HG03135 (cell line): ENCODE data around the gene CDYL2.
"Not testable (repeated sequence)": the region's sequence is repeated elsewhere in the genome, so short reads cannot be mapped to it uniquely, and the experiment has no call there.

ENCODE experiments used
- ATAC-seq: cut with Tn5 transposase; IDR thresholded peaks from one replicate; pipeline ENCODE4 v1.9.1; 2021; ENCODE audit warnings: mild to moderate bottlenecking, moderate library complexity; ENCODE audit not compliant: unreplicated experiment

The CDYL2 gene, protein sequence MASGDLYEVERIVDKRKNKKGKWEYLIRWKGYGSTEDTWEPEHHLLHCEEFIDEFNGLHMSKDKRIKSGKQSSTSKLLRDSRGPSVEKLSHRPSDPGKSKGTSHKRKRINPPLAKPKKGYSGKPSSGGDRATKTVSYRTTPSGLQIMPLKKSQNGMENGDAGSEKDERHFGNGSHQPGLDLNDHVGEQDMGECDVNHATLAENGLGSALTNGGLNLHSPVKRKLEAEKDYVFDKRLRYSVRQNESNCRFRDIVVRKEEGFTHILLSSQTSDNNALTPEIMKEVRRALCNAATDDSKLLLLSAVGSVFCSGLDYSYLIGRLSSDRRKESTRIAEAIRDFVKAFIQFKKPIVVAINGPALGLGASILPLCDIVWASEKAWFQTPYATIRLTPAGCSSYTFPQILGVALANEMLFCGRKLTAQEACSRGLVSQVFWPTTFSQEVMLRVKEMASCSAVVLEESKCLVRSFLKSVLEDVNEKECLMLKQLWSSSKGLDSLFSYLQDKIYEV

DNA sequence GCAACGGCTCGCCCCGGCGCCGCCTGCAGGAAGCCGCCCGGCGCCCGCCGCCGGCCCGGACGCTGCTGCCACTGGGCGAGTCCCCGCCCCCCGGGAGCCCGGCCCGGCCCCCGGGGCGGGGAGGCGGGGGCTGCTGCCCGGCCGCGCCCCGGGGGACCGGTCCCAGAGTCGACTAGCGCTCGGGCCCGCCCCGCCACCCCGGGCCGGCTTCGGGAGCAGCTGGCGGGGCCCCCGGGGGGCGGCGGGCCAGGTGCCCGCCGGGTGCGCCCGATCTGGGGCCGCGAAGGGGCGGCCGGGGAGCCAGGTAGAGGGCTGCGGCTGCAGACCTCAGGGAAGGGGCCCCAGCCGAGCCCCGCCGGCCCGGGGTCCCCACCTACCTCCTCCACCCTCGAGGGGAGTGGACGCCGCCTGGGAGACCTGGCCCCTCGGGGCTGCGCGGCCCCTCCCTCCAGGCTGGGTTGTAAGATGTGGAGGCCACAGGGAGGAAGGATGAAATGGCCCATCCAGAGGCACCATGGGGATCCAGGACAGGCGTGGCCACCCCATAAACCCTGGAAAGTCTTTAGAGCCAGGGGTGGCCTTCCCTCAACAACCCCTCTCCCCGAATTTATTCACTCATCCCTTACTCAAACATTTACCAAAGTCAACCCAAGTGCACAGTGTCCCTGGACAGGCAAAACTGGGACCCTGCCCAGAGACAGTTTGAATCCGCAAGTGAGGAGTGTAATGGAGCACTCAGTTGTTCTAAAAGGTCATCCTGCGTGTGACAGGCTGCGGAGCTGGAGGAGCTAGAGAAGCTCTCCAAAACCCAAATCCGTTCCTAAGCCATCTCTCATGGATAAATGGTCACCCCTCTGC, at the start of gene CDYL2:
Gene CDYL2, minus strand, starts transcription at position 73 of the 858 bp plus-strand sequence. CDS start 425 bp downstream, outside the sequence.
- peak; percentile 73 for ATAC-seq

DNA sequence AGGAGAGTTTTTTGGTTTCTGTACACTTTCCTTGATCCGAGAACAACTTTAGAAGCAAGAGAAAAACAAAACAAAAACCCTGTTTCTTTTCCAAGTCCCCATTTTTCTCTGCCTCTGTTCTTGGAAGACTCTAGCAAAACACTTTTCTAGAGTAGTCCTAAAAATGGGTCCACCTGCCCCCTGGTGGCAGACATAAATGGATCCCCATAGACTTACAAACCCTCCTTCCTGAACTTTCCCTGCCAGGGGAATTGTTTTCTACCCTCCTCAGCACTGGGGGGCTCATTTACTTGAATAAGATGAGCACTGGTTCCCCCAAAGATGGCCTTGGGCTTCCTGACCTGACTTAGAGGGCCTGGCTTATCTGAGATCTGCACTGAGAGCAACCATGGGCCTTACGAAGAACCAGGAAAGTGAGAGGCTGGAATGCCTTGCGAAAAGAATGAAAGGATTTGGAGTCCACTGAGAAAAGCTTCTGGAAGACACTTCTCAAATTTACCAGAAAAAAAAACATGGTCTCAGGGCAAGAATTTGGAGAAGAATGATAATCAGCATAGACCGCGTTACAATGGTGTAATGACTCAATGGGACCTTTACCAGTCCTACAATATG, 48.0 kb upstream of the CDYL2 start:
- no peak for ATAC-seq

DNA sequence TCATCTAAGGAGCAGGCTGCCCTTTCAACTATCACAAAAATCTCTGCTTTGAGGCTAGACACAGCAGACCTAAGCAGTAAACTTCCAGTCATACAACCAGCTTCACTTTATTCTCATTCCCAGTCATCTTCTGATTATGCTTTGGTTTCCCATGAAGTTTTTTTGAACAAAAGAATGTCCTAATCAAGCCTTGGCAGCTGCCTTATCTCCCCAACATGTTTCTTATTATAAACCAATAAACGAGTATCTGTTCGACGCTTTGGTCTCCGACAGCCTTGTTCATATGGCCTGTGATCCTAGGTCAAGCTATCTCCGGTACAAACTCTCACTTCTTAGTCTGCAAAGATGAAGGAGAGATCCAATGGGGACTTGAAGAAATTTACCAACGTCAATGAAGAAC, 47.4 kb upstream of the CDYL2 start:
- no peak for ATAC-seq

DNA sequence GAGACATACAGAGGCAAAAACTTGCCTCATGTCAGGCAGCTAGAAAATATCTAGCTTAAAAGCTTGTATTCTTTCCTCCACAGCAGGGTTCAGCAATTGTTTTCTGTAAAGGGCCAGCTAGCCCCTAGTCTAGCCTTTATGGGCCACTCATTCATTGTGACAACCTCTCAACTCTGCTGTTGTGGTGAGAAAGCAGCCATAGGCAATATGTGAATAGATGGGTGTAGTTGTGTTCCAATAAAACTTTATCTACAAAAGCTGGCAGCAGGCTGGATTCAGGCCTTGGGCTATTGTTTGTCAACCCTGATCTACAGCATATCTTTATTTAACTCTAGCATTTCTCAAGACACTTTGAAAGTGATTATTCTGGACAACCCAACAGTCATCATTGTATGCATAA, 46.4 kb upstream of the CDYL2 start:
- no peak for ATAC-seq

DNA sequence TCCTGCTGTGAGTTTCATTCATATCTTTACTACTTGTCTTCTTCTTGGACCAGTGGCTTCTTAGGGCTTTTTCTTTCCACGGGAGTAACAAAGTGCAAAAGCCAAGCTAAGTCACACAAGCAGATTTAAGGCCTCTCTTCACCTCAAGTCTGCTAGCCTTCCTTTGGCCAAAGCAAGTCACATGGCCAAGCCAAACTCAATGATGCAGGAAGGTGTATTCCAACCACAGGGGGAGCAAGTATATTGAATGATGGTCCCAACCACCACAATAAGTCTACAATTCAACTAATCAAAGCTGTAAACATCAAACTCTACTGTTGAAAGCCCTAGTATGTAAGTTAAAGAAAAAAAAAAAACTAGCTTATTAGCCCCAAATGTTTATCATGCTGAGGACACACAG, 44.5 kb upstream of the CDYL2 start:
- no peak for ATAC-seq

DNA sequence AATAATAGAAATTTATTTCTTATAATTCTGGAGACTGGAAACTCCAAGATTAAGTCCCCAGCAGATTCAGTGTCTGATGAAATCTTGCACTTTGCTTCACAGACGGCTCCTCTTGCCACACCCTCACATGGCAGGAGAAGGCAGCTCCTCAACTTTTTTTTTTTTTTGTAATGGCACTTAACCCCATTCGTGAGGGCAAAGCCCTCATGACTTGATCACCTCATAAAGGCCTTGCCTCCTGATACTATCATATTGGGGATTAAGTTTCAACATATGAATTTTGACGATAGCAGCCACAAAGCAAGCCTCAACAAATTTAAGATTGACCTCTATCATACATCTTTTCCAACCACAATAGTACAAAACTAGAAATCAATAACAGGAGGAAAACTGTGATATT, 42.3 kb upstream of the CDYL2 start:
- no peak for ATAC-seq

DNA sequence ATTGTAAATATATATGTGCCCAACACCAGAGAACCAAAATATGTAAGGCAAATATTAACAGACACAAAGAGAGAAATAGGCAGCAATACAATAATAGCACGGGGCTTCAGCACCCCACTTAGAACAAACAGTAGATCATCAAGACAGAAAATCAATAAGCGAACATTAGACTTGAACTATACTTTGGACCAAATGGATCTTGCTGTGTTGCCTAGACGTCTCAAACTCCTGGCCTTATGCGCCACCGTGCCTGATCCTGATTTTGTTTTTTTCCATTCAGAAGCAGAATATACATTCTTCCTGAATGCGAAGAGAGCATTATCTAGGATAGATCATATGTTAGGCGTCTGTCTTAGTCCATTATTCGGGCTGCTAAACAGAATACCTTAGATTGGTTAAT, 41.9 kb upstream of the CDYL2 start:
- no peak for ATAC-seq

DNA sequence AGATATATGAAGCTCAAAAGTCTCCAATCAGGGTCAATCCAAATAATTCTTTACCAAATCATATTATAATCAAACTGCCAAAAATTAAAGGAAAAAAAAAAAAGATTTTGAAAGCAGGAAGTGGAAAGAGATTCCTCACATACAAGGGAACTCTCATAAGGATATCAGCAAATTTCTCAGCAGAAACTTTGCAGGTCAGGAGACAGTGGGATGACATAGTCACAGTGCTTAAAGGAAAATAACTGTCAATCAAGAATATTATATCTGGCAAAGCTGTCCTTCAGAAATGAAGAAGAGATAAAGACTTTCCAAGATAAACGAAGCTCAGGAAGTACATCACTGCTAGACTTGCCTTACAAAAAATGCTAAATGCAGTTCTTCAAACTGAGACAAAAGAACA, 40.0 kb upstream of the CDYL2 start:
- no peak for ATAC-seq

DNA sequence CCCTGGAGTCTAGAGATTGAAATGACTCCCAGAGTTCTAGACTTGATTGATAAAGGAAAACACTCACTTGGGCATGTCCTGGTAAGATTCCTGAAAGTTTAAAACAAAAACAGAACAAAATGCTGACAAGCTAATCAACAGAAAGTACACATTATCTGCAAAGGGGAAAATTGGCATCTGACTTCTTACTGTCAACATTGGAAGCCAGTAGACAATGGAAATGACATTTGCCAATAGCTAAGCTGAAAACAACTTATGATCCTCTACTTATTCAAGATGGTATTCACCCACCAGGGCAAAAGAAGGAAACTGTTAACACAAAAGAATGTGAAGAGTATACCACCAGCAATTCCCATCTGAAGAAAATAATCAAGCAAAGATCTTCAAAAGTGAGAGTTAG, 36.8 kb upstream of the CDYL2 start:
- ATAC-seq, result no peak

DNA sequence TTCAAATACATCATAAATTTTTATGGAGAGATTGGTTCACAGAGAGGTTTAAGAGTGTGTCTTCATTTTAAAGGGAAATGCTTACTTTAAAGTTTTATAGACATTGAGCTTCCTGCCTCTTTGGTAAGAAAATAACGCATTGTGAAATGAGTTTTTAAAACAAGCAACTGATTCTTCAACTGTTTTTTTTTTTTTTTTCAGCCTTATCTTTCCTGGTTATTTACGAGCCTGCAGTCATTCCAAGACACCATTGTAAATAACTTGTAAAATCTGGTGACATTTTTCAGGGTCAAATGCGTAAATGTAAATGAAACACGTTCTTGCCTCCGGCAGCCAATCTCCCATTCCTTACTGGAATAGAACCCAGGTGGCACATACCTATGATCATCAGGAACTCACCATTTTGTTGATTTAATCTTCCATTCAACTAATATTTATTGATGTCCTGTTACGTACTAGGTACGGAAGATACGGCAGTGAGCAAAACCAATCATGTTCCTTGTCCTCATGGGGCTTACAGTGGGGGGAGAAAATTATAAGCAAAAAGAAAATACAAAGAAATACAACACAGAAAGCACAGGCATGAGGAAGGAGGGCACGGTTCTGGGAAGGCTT, 33.2 kb upstream of the CDYL2 start:
- no peak for ATAC-seq

DNA sequence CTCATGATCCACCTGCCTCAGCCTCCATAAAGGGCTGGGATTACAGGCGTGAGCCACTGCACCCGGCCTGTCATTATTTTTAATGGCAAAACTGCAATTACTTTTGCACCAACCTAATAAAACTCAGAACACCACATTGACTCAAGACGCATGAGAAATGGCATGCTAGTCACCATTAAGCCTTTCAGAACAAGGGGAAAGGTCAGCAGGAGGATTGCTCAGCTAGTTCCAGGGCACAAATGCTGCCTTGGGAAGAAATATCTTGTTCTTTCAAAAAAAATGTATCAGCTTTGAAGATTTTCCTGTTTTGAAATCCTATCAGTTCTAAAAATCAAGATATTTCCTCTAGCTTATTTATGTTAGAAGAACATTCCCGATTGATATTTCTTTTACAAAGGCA, 32.4 kb upstream of the CDYL2 start:
- no peak for ATAC-seq

DNA sequence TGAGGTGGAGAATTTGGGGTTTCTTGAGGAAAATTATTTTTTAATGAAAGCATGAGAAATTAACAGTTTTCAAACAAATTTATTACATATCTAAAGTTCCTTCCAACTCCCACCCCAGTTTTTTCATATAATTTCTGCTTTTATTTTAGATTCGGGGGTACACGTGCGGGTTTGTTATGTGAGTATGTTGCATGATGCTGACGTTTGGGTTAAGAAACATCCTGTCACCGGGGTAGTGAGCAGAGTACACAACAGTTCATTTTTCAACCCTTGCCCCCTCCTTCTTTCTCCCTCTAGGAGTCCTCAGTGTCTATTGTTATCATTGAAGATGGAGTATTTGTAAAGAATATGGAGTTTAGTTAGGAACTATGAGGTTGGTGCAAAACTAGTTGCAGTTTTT, 31.8 kb upstream of the CDYL2 start:
- no peak for ATAC-seq

DNA sequence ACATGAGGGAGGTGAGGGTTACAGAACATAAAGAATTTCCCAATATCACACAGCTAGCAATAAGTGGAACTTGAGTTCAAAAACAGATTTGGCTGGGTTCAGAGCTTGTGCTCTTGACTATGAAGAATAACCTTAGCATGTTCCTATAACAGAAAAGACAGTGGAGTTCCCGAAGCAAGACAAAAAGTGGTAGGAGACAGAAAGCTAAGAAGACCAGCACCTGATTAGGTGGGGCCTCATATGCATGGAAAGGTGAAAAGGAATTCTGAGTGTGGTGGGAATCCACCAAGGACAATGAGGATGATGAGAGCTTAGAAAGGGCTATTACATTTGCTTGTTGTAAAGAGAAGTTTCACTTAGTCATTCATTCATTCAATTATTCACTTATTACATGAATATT, 26.6 kb upstream of the CDYL2 start:
- ATAC-seq, result no peak

DNA sequence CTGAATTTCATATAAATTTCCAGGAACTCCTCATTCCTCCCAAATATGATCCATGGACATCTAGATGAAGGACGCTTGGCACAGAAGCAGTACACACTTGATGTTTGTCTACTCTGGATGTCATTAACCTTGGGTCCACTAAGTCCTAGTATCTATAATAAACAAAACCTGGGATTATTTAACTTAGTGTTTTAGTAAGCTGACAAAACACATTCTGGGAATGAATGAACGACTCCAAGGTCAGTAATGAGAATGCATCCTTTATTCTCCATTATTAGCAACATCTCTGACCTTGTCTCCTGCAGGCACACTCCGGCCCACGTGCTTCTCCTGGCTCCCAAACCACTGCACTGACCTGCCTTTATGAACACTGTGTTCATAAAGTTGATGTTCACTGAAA, 24.1 kb upstream of the CDYL2 start:
- ATAC-seq, result no peak

DNA sequence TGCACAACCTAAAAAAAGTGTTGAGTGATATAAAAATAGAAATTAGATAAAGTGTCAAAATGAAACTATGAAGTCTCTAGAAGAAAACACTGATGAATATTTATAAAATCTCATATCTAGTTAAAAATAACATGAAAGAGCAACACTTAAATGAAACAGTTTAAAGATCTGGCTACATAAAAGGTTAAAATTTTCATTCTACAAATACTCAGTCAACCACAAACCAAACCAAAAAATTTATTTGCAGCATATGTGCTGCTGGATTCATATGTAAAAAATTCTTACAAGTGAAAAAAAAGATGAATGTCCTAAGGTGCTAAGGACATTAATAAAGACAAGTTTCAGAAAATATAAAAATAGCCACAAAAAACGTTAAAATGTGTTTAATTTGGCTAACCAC, 22.6 kb upstream of the CDYL2 start:
- no peak for ATAC-seq

DNA sequence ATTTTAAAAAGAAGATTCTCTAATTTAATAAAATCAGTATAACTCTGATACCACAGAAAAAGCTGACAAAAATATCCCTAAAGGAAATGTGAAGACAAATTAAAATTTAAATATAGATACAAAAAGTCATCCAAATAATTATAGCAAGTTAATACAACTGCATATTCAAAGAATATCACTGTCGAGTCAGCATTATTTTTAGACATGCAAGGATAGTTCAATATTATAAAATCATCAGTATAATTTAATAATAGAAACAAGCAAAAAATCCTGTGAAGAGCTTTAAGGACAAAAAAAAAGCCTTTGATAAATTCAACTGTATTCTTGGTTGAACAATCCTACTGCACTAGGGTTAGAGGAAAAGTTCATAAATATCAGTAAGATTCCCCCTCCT, 21.0 kb upstream of the CDYL2 start:
- no peak for ATAC-seq

DNA sequence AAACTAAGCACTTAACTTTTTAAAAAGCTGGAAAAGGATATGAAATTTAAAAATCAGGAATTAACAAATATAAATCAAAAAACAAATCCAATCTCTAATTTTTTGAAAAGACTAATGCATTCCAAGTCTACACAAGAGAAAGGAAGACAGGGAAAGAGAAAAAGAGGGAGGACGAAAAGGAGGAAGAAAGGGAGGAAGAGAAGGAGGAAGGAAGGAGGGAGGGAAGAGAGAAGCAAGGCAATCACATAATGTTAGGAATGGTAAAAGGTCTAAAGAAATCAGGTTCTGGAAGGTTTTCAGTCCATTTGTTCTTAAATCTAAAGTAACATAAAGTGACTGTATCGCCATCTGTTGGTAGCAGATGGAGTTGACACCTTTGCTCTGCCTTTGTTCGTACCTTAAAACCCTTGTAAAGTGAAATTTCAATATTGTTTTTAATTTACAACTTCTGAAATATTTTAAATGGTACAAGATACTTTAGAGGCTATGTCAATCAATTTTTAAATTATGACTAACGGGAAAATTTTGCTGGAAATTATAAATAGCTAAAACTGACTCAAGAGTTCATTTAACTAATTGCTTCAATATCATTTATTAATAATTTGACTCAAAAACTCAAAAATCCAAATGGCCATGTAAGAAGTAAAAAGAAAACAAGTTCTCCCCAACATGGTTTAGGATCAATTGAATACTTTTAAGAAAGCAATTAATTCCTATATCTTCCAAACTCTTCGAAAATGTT, 20.4 kb upstream of the CDYL2 start:
- no peak for ATAC-seq

DNA sequence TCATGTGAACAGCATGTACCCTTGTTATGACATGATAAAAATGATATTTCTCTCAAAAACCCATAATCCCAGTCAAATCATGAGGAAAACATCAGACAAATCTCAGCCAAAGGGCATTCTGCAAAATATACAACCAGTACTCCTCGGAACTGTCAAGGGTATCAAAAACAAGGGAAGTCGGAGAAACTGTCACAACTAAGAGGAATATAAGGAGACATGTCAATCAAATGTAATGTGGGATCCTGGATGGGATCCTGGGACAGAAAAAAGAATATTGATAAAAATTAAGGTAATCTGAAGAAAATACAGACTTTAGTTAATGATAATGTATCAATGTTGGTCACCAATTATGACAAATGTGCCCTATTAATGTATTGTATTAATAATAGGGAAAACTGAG, 15.6 kb upstream of the CDYL2 start:
- no peak for ATAC-seq

DNA sequence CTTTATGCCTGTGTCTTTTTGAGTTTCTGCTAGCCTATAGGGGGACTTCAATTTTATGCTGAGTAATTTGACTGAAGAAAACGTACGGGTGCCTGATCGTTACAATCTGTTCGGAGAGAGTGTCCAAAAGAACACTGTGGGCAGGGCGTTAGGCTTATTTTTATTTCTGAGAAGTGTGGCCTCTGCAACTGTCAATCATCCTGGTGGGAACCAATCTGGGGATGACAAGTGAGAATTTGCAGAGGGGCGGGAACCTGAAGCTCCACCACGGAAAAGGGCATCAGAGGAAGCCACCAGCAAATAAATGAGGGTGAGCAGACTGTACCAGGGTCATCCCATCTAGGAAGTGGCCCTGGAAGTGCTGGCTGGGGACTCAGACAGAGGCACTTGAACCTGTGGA, 12.0 kb upstream of the CDYL2 start:
- ATAC-seq, result no peak

DNA sequence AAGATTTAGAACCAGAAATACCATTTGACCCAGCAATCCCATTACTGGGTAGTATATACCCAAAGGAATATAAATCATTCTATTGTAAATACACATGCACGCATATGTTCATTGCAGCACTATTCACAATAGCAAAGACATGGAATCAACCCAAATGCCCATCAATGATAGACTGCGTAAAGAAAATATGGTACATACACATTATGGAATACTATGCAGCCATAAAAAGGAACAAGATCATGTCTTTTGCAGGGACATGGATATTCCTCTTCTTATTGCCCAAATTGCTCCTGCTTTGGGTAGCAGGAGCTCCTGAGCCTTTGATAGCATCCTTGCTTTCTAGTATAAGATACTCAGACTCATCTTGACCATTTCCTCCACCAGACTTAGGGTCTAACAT, 10.9 kb upstream of the CDYL2 start:
- not testable (repeated sequence) for ATAC-seq
